HepG2 (cell line): ENCODE results near the gene TMEM258. TPM values are rescaled to one million over a fixed set of nuclear protein-coding genes. Genes with fewer than 3 reads are reported as not detected.
A peak's percentile ranks its signal among the peaks of the same experiment; 100 is the strongest.

Source experiments
- CAMTA2 ChIP-seq: sonication (generic); formaldehyde crosslinking; IDR thresholded peaks from 2 replicates; pipeline ENCODE4 v1.4.0; 2020; ENCODE audit warnings: mild to moderate bottlenecking, missing genetic modification reagents, borderline replicate concordance
- CERS6 ChIP-seq: sonication (generic); formaldehyde crosslinking; IDR thresholded peaks from 2 replicates; pipeline ENCODE4 v1.5.0; 2020; ENCODE audit warnings: missing genetic modification reagents
- GABPA ChIP-seq, 2 experiments: IDR thresholded peaks; 2 replicates each; pipeline ENCODE4 v1.6.1; 2011 to 2016; ENCODE audit warnings: low read depth in 2 of 2, low read length in 1 of 2, missing biosample characterization in 1 of 2, missing genetic modification characterization in 1 of 2
- HDAC2 ChIP-seq: sonication (generic); formaldehyde crosslinking; IDR thresholded peaks from 2 replicates; pipeline ENCODE4 v1.4.0; 2020; ENCODE audit warnings: missing genetic modification reagents
- KAT8 ChIP-seq: IDR thresholded peaks from 2 replicates; pipeline ENCODE4 v1.6.1; 2016; ENCODE audit warnings: missing genetic modification reagents, missing compliant biosample characterization
- MLLT10 ChIP-seq: sonication (generic); formaldehyde crosslinking; IDR thresholded peaks from 2 replicates; pipeline ENCODE4 v1.4.0; 2020; ENCODE audit warnings: missing genetic modification reagents
- NR0B2 ChIP-seq: sonication (generic); formaldehyde crosslinking; IDR thresholded peaks from 2 replicates; pipeline ENCODE4 v1.4.0; 2020; ENCODE audit warnings: mild to moderate bottlenecking, missing genetic modification reagents
- POLR2AphosphoS5 ChIP-seq: IDR thresholded peaks from 2 replicates; pipeline ENCODE4 v1.6.1; 2012; ENCODE audit warnings: low read depth, low read length
- RARG ChIP-seq: sonication (generic); formaldehyde crosslinking; IDR thresholded peaks from 2 replicates; pipeline ENCODE4 v1.4.0; 2020; ENCODE audit warnings: low read depth, mild to moderate bottlenecking, missing genetic modification reagents
- REPIN1 ChIP-seq: sonication (generic); formaldehyde crosslinking; IDR thresholded peaks from 2 replicates; pipeline ENCODE4 v1.8.0; 2022; ENCODE audit warnings: missing genetic modification reagents, low read depth, mild to moderate bottlenecking, borderline replicate concordance
- RNF2 ChIP-seq: fragments of 450-650 bp; conservative IDR thresholded peaks from 2 replicates; pipeline ENCODE4 v1.6.1; 2016; ENCODE audit warnings: low read depth
- SMYD3 ChIP-seq: sonication (generic); formaldehyde crosslinking; IDR thresholded peaks from 2 replicates; pipeline ENCODE4 v1.8.1; 2023; ENCODE audit warnings: mild to moderate bottlenecking, missing genetic modification reagents
- U2AF2 ChIP-seq: fragments of 200-400 bp; formaldehyde crosslinking; IDR thresholded peaks from 2 replicates; pipeline ENCODE4 v1.6.1; 2017; ENCODE audit warnings: low read depth, mild to moderate bottlenecking, low read length
- ZNF224 ChIP-seq: sonication (generic); formaldehyde crosslinking; IDR thresholded peaks from 2 replicates; pipeline ENCODE4 v1.5.0; 2020; ENCODE audit warnings: mild to moderate bottlenecking, missing genetic modification reagents
- ZNF350 ChIP-seq: sonication (generic); formaldehyde crosslinking; IDR thresholded peaks from 2 replicates; pipeline ENCODE4 v1.4.0; 2020; ENCODE audit warnings: mild to moderate bottlenecking, low read depth, missing genetic modification reagents, borderline replicate concordance
- ZNF558 ChIP-seq: sonication (generic); formaldehyde crosslinking; IDR thresholded peaks from 2 replicates; pipeline ENCODE4 v1.9.0; 2022; ENCODE audit warnings: mild to moderate bottlenecking, missing genetic modification reagents, borderline replicate concordance
- ZNF564 ChIP-seq: sonication (generic); formaldehyde crosslinking; IDR thresholded peaks from 2 replicates; pipeline ENCODE4 v1.8.1; 2023; ENCODE audit warnings: mild to moderate bottlenecking, missing genetic modification reagents
- ZNF75D ChIP-seq: sonication (generic); formaldehyde crosslinking; IDR thresholded peaks from 2 replicates; pipeline ENCODE4 v1.8.1; 2023; ENCODE audit warnings: missing genetic modification reagents, mild to moderate bottlenecking, borderline replicate concordance
- polyA plus RNA-seq, 8 experiments: library from polyadenylated mRNA; depleted of rRNA in 3 of 8; stranded (reverse) in 7 of 8; unstranded in 1 of 8; fragments of >200 nt; fragmentation: Illumina TruSeq in 4 of 8; extraction: Trizol in 4 of 8; gene quantifications; 2 replicates each; pipeline versions ENCODE4 v1.2.1 to v1.2.3, GENCODE V29; 2011 to 2016; ENCODE audit warnings: low read depth in 4 of 8, missing spikeins in 1 of 8, mixed read lengths in 1 of 8; ENCODE audit not compliant: insufficient read depth in 1 of 8
- total RNA-seq, 5 experiments: library from RNA; depleted of rRNA; stranded (reverse); fragments of >200 nt; fragmentation: Illumina TruSeq; extraction: Trizol; gene quantifications; 2 replicates each; pipeline ENCODE4 v1.2.3, GENCODE V29; 2016; ENCODE audit warnings: low read depth in 1 of 5
- TF ChIP-seq, protein P1 (sequence below): sonication (generic); formaldehyde crosslinking; IDR thresholded peaks from 2 replicates; pipeline ENCODE4 v1.5.1; 2020; ENCODE audit warnings: missing genetic modification reagents, mild to moderate bottlenecking, borderline replicate concordance
- TF ChIP-seq, protein P2 (sequence below): sonication (generic); formaldehyde crosslinking; IDR thresholded peaks from one replicate; pipeline ENCODE4 v1.5.1; 2020; ENCODE audit warnings: mild to moderate bottlenecking, missing genetic modification reagents; ENCODE audit errors: not compliant biosample characterization

TMEM258 gene
- total and polyA plus RNA-seq, 2 of the 13 experiments (the other 11 are each of a cell fraction or from before 2014, with no cell fraction given): 175 to 424 TPM

GRCh38 chr11:61747967-61748285, 44.5 kb downstream of the TMEM258 start (continued):
- TF ChIP-seq REPIN1 (CRISPR knock-in tag) (peak; percentile 24; the same call in 1 of the 2 replicates), U2AF2 (no peak), MLLT10 (CRISPR knock-in tag) (no peak), NR0B2 (CRISPR knock-in tag) (no peak), POLR2AphosphoS5 (no peak), RARG (no peak), ZNF224 (CRISPR knock-in tag) (no peak), ZNF564 (CRISPR knock-in tag) (no peak), SMYD3 (CRISPR knock-in tag) (no peak), HDAC2 (CRISPR knock-in tag) (0 out of 2 replicates have a peak, but pooled peaks have one; percentile 8), GABPA (IDR thresholded peaks at IDR 0.05; ENCODE audit: low read depth, low read length) (no peak), GABPA (CRISPR knock-in tag; IDR thresholded peaks at IDR 0.05; ENCODE audit: low read depth) (no peak; the same call in 1 of the 2 replicates), KAT8 (CRISPR knock-in tag) (no peak; the same call in 1 of the 2 replicates), ZNF75D (no peak), ZNF558 (no peak), RNF2 (no peak), CAMTA2 (CRISPR knock-in tag) (no peak), ZNF350 (CRISPR knock-in tag) (no peak; the same call in 1 of the 2 replicates), CERS6 (CRISPR knock-in tag) (no peak)
- TF ChIP-seq, protein P1, sequence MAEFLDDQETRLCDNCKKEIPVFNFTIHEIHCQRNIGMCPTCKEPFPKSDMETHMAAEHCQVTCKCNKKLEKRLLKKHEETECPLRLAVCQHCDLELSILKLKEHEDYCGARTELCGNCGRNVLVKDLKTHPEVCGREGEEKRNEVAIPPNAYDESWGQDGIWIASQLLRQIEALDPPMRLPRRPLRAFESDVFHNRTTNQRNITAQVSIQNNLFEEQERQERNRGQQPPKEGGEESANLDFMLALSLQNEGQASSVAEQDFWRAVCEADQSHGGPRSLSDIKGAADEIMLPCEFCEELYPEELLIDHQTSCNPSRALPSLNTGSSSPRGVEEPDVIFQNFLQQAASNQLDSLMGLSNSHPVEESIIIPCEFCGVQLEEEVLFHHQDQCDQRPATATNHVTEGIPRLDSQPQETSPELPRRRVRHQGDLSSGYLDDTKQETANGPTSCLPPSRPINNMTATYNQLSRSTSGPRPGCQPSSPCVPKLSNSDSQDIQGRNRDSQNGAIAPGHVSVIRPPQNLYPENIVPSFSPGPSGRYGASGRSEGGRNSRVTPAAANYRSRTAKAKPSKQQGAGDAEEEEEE (CRISPR knock-in tag): no peak
- TF ChIP-seq, protein P2, sequence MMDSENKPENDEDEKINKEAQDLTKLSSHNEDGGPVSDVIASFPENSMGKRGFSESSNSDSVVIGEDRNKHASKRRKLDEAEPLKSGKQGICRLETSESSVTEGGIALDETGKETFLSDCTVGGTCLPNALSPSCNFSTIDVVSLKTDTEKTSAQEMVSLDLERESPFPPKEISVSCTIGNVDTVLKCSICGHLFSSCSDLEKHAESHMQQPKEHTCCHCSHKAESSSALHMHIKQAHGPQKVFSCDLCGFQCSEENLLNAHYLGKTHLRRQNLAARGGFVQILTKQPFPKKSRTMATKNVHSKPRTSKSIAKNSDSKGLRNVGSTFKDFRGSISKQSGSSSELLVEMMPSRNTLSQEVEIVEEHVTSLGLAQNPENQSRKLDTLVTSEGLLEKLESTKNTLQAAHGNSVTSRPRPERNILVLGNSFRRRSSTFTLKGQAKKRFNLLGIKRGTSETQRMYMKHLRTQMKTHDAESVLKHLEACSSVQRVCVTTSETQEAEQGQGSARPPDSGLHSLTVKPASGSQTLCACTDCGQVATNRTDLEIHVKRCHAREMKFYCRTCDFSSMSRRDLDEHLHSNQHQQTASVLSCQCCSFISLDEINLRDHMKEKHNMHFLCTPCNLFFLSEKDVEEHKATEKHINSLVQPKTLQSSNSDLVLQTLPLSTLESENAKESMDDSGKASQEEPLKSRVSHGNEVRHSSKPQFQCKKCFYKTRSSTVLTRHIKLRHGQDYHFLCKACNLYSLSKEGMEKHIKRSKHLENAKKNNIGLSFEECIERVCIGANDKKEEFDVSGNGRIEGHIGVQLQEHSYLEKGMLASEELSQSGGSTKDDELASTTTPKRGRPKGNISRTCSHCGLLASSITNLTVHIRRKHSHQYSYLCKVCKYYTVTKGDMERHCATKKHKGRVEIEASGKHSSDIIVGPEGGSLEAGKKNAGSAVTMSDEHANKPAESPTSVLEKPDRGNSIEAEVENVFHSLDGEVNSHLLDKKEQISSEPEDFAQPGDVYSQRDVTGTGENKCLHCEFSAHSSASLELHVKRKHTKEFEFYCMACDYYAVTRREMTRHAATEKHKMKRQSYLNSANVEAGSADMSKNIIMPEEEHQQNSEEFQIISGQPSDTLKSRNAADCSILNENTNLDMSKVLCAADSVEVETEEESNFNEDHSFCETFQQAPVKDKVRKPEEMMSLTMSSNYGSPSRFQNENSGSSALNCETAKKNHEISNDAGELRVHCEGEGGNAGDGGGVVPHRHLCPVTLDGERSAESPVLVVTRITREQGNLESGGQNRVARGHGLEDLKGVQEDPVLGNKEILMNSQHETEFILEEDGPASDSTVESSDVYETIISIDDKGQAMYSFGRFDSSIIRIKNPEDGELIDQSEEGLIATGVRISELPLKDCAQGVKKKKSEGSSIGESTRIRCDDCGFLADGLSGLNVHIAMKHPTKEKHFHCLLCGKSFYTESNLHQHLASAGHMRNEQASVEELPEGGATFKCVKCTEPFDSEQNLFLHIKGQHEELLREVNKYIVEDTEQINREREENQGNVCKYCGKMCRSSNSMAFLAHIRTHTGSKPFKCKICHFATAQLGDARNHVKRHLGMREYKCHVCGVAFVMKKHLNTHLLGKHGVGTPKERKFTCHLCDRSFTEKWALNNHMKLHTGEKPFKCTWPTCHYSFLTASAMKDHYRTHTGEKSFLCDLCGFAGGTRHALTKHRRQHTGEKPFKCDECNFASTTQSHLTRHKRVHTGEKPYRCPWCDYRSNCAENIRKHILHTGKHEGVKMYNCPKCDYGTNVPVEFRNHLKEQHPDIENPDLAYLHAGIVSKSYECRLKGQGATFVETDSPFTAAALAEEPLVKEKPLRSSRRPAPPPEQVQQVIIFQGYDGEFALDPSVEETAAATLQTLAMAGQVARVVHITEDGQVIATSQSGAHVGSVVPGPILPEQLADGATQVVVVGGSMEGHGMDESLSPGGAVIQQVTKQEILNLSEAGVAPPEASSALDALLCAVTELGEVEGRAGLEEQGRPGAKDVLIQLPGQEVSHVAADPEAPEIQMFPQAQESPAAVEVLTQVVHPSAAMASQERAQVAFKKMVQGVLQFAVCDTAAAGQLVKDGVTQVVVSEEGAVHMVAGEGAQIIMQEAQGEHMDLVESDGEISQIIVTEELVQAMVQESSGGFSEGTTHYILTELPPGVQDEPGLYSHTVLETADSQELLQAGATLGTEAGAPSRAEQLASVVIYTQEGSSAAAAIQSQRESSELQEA (CRISPR knock-in tag): no peak
